Measurements from ENCODE around the gene GALNT16. TPM values are rescaled to one million over a fixed set of nuclear protein-coding genes. Genes with fewer than 3 reads are reported as not detected.
"Not testable (repeated sequence)": the region's sequence is repeated elsewhere in the genome, so short reads cannot be mapped to it uniquely, and the experiment has no call there.

The GALNT16 gene
- total RNA-seq, 4 donors from 2014 or later, result 5.8 to 18.4 (median 10.5) TPM

- H3K36me3 ChIP-seq, result peaks cover 12 to 54% (median 35%) of the 10 kb centered on the region in 4 donors
- intact Hi-C loops (cut with DNase I), result no loop called here
- no peak overlapping the region for H3K27ac ChIP-seq (replicated peaks in 1 of 4)
- H3K4me1 ChIP-seq, result no peaks in the 10 kb centered on the region
- H3K4me3 ChIP-seq, result no peak overlapping the region
- H3K27me3 ChIP-seq, result no peaks in the 10 kb centered on the region
- no peak for TF ChIP-seq EP300 (IDR thresholded peaks at IDR 0.05)
- WGBS, result 98% methylated on average over 3 of the region's 3 CpGs
- DNase-seq (ENCODE audit: extremely low spot score), result no peak
- no peaks in the 10 kb centered on the region for H3K9me3 ChIP-seq
Measured at GRCh38 chr14:69375182-69375581, 115.2 kb downstream of the GALNT16 start.

DNA sequence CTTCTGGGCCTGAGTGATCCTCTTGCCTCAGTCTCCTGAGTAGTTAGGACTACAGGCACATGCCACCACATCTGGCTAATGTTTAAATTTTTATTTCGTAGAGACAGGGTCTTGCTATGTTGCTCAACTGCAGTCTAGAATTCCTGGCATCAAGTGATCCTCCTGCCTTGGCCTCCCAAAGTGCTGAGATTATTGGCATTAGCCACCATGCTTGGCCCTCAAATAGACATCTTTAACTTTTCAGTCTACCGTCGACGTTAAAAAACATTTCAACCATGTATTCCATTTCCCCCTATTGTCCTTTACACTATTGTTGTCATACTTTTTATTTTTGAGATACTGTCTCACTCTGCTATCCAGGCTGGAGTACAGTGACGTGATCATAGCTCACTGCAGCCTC lies 115.8 kb downstream of the GALNT16 start:
- H3K27me3 ChIP-seq, result no peaks in the 10 kb centered on the region
- no peak overlapping the region for H3K27ac ChIP-seq (replicated peaks in 1 of 4)
- H3K36me3 ChIP-seq, result peaks cover 12 to 60% (median 39%) of the 10 kb centered on the region in 4 donors
- 96% methylated on average over 5 of the region's 5 CpGs for WGBS
- DNase-seq (ENCODE audit: extremely low spot score), result no peak
- H3K4me1 ChIP-seq, result peaks cover 0 to 1% (median 0%) of the 10 kb centered on the region in 4 donors
- no peaks in the 10 kb centered on the region for H3K9me3 ChIP-seq
- no peak for TF ChIP-seq EP300 (IDR thresholded peaks at IDR 0.05)
- TF ChIP-seq CTCF (IDR thresholded peaks at IDR 0.05), result no peak
- intact Hi-C loops (cut with DNase I), result no loop called here
- no peak overlapping the region for H3K4me3 ChIP-seq

DNA sequence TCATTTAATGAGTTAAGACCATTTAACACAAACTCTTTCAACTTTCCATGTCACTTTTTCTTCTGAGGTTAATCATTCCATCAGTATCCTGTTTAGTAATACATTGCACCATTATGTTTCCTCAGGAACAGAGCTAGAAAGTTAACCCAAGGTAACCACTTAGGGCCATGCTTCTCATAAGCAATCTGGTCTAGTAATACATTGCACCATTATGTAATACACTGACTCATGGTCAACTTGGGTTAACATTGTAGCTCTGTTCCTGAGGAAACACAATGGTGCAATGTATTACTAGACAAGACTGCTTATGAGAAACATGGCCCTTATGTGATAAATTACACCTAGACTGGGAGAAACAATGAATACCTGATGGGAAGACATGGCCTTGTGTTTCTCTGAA lies 116.5 kb downstream of the GALNT16 start:
- TF ChIP-seq EP300 (IDR thresholded peaks at IDR 0.05), result no peak
- no peak for TF ChIP-seq POLR2AphosphoS5 (IDR thresholded peaks at IDR 0.05)
- no peak for TF ChIP-seq CTCF (IDR thresholded peaks at IDR 0.05)
- no peak for TF ChIP-seq POLR2A (IDR thresholded peaks at IDR 0.05; ENCODE audit: low read depth)
- H3K36me3 ChIP-seq, result peaks cover 12 to 59% (median 43%) of the 10 kb centered on the region in 4 donors
- no peaks in the 10 kb centered on the region for H3K27me3 ChIP-seq
- H3K4me3 ChIP-seq, result no peak overlapping the region
- peaks cover 0 to 6% (median 3%) of the 10 kb centered on the region in 4 donors for H3K4me1 ChIP-seq
- no peak overlapping the region for H3K27ac ChIP-seq (replicated peaks in 1 of 4)
- no peaks in the 10 kb centered on the region for H3K9me3 ChIP-seq
- intact Hi-C loops (cut with DNase I), result no loop called here
- no peak for DNase-seq (ENCODE audit: extremely low spot score)

GRCh38 chr14:69378274-69378673 lies 118.3 kb downstream of the GALNT16 start:
- no peak for DNase-seq (ENCODE audit: extremely low spot score)
- intact Hi-C loops (cut with DNase I), result no loop called here
- H3K27me3 ChIP-seq, result no peaks in the 10 kb centered on the region
- TF ChIP-seq CTCF (IDR thresholded peaks at IDR 0.05) (no peak), EP300 (IDR thresholded peaks at IDR 0.05) (no peak), POLR2A (IDR thresholded peaks at IDR 0.05; ENCODE audit: low read depth) (no peak)
- H3K9me3 ChIP-seq, result no peaks in the 10 kb centered on the region
- no peak overlapping the region for H3K27ac ChIP-seq (replicated peaks in 1 of 4)
- peaks cover 12 to 59% (median 43%) of the 10 kb centered on the region in 4 donors for H3K36me3 ChIP-seq
- H3K4me1 ChIP-seq, result peaks cover 3 to 15% (median 10%) of the 10 kb centered on the region in 4 donors
- no peak overlapping the region for H3K4me3 ChIP-seq
- 94% methylated on average over 2 of the region's 2 CpGs for WGBS

DNA sequence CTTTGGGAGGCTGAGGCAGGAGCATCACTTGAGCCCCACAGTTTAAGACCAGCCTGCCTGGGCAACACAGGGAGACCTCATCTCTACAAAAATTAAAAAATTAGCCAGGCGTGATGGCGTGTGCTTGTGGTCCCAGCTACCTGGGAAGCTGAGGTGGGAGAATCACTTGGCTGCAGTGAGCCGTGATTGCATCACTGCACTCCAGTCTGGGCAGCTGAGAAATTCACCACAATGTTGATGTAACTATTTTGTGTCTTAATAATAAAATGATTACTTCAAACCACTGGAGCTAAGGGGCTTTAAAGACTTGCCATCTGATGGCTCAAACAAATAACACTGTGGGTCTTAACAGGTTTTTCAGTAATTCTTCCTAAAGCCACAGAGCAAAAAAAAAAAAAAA lies 127.4 kb downstream of the GALNT16 start:
- DNase-seq (ENCODE audit: extremely low spot score), result no peak
- TF ChIP-seq POLR2A (IDR thresholded peaks at IDR 0.05; ENCODE audit: low read depth) (no peak), POLR2AphosphoS5 (IDR thresholded peaks at IDR 0.05) (no peak), CTCF (IDR thresholded peaks at IDR 0.05) (no peak), EP300 (IDR thresholded peaks at IDR 0.05) (no peak)
- H3K27me3 ChIP-seq, result no peaks in the 10 kb centered on the region
- H3K9me3 ChIP-seq, result no peaks in the 10 kb centered on the region
- WGBS, result 90% methylated on average over 3 of the region's 3 CpGs
- no peak overlapping the region for H3K27ac ChIP-seq (replicated peaks in 1 of 4)
- H3K36me3 ChIP-seq, result peaks cover 6 to 75% (median 42%) of the 10 kb centered on the region in 4 donors
- intact Hi-C loops (cut with DNase I), result no loop called here
- peaks cover 10 to 41% (median 26%) of the 10 kb centered on the region in 4 donors for H3K4me1 ChIP-seq
- no peak overlapping the region for H3K4me3 ChIP-seq

GRCh38 chr14:69391400-69391799 lies 131.4 kb downstream of the GALNT16 start:
- Histone ChIP-seq H3K36me3 (peaks cover 30 to 88% (median 67%) of the 10 kb centered on the region in 4 donors), H3K4me1 (peaks cover 21 to 63% (median 43%) of the 10 kb centered on the region in 4 donors), H3K27ac (replicated peaks in 1 of 4) (peak overlapping the region in 1 of 4 donors; percentile 12)
- not testable (repeated sequence) for DNase-seq (ENCODE audit: extremely low spot score); H3K9me3 ChIP-seq; H3K4me3 ChIP-seq; H3K27me3 ChIP-seq
- intact Hi-C loops (cut with DNase I), result loop anchor here (10.0 kb wide), 2 partner anchors 257 to 383 kb away; no protein-coding TSS in a partner anchor
- WGBS, result 76% methylated on average over 8 of the region's 8 CpGs

Data from esophagus muscularis mucosa (tissue), 4 donors.